CD4-positive, alpha-beta T cell treated with Interferon alpha-2 for 1 hour (primary cell): Measurements from ENCODE around the gene TACC2.

Source experiments
- DNase-seq, 2 donors: peaks; one replicate each; pipeline ENCODE4 v3.0.0-alpha.2; 2020 to 2022

The TACC2 gene

DNA sequence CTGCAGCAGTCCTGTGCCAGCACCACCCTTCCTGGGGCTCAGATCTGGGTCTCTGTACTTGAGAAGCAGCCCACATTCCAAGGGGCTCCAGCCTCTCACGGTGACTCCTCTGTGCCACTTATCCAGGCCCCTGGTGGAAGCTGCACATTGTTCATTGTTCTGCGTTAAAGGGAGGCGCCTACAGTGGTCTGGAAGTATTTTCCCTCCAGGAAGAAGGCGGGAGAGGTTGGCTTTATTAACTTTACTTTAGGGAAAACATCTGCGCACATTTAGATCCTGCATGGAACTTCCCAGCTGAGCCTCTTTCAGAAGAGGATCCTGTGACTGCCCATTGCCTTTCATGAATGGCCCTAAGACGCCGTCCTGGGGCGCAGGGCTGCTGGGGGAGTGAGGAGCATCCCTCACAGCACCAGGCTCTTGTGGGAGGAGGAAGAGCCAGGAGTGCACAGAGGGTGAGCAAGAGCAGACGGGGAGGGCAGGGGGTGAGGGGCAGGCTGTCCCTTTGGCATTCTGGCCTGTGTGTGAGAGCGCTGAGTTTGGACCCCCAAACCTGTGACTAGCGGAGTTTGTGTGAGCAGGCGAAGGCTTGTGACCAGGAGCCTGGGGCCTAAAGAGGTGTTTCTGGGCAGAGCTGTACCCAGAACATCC lies 183.5 kb downstream of the TACC2 start:
- no peak for DNase-seq

DNA sequence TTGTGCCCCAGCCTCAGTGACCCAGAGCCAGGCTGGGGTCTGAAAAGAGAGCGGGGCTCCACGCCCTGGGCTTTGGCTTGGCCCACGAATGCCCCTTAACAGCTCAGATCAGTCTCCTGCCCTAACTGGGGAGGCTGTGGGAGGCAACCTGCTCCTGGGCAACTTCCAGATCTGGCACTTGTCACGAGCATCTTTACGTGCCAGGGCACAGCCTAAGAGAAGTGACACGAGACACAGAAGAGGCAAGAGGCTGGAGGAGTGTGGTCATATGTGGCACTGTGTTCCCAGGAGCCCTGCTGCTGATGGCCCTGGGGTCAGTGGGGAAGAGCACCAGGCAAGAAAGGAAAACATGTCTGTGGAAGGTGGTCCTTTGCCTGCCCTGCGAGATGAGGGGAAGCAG lies 184.4 kb downstream of the TACC2 start:
- no peak for DNase-seq

DNA sequence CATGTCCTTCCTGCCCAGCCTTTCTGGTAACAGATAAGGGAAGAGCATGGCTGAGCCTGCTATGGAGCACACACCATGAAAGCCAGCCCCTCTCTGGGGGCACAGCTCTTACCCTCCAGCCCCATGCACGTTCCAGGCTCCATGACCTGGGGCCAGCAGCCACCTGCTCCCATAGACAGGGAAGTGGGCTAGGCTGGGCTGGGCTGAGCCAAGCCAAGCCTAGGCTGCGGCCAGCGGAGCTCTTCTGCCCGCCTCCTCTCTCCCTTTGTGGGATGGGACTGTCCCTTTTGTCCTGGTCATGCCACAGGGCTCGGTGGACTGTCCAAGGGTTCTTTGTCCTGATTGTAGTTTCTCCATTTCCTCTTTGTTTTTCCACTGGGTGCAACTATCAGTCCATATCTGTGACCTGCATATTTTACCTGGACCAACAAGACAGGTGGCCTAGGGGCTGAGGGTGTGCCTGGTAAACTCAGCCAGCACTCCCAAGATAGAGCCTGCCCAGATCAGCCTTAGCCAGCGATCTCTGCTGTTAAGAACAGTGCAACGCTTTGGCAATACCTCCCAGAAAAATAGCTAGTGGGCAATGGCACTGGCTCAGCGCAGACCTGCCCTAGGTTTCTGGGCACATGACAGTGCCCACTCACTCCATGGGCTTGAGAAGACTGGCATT lies 184.9 kb downstream of the TACC2 start:
- no peak for DNase-seq

DNA sequence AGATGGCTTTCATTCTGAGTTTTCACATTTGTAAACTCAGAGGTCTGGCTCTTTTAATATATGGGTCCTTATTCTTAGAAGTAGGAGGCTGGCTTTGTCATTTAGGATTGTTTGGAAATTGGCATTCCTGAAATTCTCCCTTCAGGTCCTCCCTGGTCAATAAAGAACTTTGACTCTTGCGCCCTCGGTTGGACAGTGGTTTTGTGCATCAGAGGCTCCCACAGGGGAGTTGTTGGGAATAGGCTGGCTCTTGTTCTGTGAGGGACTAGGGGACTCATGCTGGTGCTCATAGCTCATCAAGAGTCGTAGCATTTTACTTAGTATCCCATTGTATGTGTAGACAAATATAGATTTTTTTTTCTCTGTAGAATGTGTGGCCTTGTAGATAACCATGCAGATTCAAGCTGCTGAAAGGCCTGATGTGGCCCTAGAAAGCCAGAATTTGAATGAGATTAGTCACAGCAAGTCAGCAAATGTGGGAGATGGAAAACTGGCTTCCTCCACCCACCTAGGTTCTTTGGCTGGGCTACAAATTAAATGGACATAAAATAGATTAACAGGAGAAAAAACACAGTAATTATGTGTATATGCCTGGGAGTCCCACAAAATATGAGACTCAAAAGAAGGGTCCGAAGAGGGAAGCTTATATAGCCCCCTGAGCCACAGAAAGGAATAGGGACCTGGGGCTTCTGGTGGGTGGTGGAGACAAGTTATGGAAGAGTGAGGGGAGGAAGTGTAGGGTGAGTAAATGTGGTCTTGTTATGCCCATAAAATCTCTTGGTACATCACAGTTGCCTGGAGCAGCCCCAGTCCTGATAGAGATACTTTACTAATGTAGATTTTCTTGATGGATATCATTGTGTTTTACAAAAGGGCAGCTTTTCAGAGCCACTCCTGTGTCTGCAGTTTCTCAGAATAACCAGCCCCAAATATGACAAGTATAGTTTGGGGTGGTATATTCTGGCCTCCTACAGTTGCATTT lies 187.6 kb downstream of the TACC2 start:
- DNase-seq, result no peak

DNA sequence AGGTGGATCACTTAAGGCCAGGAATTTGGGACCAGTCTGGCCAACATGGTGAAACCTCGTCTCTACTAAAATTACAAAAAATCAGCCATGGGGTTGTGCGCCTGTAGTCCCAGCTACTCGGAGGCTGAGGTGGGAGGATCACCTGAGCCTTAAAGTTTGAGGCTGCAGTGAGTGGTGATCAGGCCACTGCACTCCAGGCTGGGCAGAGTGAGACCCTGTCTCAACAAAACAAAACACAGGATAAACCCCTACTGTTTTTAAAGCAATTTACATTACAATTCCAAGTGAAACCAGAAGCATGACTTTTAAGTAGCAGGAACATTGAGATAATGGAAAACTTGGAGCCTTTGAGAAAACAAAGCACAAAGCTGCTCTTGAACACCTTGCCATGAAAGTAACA lies 189.7 kb downstream of the TACC2 start:
- DNase-seq, result no peak

DNA sequence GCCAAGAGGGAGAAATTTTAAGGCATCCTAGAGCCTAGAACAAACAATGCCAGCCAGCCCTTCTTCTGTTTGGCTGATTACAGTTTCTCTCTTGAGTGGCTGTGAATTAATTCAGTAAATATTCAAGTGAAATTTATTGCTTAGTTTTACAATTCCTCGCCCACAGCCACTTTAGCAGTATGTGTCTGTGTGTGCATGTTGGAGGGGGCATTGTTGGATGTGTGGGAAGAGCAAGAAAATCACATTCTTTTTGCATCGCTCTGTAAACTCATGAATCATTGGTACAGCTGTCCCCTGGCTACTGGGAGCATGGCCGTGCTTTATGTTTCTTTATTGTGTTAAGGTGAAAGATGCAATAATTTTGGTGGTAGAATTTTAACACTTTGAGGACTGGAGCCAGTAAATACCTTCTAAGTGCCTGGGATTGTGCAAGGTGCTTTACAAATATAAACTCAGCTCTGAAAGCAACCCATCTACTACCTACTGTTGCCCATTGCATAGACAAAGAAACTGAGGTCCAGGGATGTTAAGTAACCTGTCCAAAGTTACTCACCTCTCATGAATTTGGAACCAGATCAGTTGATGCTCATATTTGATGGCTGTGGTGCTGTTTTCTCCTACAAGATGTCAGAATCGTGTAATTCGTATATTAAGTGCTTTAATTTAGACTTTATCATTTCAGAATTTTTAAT lies 192.2 kb downstream of the TACC2 start:
- no peak for DNase-seq

DNA sequence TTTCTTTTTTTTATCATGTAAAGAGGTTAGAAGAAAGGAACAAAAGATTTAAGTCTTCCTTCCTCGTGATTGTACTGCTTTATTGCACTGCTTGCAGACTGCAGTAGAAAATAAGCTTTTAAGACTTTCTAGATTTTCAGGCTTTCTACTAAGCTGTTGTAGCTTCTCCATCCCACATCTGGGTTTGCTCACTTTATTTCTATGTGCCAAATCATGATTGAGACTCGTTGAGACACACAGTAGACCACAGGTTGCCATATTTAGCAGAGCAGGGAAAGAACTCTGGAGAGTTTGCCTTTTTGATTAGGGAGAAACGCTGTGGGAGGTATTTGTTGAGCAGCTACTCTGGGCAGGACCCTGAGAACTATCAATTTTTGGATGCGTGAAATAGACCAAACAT lies 192.9 kb downstream of the TACC2 start:
- no peak for DNase-seq

DNA sequence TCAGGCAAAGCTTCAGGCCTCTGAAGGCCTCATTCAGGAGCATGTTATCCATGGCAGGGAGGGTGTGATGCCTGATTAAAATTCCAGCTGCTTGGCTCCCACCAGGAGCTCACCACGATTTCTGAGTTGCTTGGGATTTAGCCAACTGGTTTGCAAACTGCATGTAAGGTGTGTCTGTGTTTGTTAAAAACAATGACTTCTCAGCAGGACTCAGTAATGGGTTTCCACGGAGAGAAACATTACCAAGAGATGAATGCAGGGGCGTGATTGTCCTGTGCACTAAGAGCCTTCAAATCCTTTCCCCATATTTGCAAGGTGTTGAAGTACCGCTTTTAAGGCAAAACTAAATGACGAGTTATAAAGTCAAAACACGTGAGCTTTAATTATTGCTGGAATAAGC lies 193.3 kb downstream of the TACC2 start:
- no peak for DNase-seq

DNA sequence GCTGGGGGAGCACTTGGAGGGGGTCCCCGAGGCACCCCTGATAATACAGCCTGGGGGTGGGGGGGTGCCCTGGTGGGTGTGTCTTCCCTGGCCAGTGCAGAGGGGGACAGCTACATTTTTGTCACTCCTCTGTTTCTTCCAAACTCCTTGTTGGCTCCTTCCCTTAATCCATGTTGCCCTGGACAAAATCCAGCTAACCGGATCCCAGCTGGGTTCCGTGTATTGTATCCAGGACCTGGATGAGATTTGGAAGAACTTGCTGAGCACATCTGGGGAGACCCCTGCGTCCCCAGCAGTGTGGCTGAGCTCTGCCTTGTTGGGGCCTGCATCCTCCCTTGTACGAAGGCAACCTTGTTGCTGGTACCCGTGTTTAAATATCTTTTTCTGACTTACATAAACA lies 195.3 kb downstream of the TACC2 start:
- DNase-seq, result no peak

DNA sequence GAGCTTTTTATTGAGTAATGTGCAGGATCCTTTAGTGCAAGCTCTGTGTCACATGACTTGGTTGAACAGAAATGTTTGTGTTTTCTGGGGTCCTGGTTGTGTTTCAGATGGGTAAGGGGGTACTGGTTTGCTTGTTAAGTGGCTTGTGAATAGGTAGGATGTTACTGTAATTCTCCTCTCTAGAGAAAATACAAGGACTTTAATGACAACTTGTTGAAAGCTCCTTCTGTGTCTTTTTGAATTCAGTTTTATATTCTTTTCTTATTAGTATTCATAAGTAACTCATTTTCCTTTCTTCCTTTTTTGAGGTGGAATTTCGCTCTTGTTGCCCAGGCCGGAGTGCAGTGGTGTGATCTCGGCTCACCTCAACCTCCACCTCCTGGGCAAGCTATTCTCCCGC lies 196.7 kb downstream of the TACC2 start:
- DNase-seq, result no peak

DNA sequence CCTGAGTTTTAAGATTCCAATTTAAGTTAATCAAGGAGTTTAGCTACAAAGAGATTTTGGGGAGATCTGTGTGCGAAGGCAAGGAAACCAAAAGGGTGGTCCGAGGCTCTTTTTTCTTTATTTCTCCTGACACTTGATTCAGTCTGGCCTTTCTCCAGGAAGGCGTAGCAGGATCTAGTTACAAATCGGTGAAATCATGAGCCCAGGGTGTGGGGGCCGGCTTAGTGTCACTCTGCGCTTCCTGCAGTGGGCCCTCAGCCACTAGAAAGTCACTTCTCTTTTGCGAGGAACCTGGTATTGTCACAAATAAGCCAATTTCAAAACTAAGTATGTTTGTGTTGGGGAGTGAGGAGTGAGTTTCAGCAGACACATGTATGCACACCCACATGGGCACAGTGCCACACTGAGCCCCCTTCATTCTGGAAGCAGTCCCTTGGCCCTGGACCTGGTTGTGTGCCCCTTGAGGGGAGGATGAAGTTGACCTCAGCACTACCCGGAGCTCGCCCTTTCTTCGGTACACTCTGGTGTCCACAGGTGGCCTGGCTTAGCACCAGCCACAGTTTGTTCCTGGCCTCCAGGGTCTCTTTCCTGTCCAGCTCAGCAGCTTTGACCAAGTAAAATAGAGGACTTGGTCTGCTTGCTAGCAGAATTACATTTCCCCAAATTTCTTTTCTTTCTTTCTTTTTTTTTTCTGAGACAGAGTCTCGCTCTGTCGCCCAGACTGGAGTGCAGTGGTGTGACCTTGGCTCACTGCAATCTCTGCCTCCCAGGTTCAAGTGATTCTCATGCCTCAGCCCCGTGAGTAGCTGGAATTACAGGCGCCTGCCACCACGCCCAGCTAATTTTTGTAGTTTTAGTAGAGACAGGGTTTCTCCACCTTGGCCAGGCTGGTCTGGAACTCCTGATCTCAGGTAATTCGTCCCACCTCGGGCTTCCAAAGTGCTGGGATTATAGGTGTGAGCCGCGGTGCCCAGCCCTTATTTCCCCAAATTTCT lies 198.2 kb downstream of the TACC2 start:
- DNase-seq, result no peak

DNA sequence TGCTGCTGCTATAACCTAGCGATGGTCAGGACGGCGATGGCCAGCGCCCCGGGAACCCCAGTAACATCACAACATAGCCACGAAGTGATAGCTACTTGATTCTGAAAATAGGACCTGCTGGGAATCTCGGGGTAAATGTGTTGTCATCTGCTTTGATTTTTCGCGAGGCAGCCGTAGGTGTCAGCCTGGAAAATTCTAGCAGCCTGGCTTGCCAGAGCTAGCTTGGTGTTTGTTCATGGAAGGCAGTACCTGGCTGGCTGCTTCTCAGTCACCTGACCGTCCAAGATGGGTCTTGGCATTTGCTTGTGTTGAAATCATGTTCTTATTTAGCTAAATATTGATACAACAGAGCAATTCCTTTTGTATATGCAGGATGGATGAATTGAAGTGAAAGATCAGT lies 199.7 kb downstream of the TACC2 start:
- DNase-seq, result no peak

DNA sequence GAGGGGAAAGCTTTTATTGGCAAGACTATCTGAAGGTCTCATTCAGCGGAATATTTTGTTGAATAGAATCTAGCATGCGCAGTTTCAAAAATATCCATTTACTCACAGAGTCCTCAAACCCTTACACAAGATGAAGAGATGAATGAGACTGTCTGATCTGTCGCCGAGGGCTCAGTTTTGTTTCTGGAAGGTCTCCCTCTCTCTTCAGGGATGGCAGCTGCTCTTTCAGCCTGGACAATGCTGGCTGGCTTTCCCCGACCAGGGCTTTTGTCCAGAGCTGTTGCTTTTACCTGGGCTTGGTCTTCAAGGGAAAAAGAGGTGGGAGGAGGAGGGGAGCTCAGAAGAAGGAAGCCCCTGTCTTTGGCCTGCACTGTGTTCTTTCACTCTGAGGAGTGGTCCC lies 200.2 kb downstream of the TACC2 start:
- no peak for DNase-seq

DNA sequence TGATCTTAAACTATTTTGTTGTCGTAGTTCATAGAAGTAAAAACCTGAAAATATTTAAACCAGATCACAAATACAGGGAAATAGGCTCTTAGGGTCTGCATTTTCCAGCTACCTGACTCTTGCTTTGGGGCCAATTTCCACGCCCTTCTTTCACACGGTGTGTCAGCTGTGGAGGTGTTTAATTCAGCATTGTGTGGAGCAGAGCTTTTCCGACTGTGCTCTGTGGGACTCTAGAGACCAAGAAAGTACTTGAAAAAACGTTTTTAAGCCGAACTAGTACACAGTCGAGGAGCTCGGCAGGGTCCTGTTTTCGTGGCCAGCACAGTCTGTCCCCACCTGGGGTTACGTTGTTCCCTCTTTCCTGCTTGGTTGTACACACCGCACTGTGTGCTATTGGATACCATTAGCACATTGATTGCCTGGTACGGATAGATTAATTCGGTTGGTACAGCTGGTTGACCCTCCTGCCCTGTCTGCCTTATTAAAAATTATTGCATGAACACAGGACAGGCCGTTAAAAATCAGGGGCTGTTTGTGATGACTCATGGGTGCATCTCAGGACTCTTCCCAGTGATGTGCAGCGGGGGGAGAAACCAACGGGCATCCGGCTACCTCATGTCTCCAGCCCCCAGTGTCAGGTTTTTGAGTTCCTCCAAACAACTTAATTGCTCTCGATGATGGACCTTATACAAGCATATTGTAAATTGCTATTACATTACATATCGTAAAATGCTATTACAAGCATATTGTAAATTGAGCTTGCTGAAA lies 201.4 kb downstream of the TACC2 start:
- DNase-seq, result no peak

DNA sequence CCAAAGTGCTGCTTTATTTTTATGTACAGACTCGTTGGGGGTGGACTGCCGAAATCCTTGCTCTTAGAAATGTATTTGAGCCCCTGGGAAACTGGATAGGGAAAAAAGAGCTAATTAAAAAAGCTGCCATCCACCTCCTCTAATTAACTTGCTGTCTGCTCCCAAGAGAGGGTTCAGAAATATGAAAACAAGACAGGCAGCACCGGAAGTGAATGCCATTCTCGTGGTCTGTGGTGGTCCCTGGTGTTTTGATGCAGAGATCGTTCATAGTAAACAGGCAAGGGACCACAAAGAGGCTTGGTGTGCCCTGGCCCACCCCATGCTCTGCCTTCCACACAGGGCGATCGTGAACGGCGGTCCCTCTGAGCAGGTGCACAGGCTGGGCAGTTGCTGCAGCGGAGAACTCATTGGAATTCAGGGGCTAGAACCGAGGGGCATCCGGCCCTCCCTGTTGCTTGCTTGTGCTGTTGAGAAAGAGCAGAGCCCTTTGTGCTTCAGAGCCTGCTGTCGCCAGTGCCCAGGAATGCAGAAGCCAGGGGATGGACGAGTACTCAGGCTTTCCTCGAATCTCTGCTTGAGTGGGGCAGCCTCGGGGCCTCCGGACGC lies 203.1 kb downstream of the TACC2 start:
- no peak for DNase-seq

DNA sequence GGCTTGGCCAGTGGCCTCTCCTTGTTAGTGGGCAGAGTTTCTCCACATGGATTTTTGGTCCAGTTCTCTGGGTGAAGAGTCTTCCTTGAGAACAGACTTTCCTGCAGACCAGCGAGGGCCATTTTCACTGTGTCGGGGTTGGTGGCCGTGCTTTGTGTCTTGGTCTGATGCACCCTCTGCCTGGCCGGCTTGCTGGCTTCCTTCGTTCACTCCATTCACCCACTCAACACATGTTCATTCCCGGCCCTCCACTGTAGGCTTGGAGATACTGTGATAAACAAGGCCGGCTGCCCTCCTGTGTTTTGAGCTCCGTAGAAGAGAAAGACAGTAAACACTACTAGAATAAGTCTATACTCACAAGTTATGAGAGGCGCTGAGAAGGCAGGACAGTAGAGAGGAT lies 205.3 kb downstream of the TACC2 start:
- no peak for DNase-seq

DNA sequence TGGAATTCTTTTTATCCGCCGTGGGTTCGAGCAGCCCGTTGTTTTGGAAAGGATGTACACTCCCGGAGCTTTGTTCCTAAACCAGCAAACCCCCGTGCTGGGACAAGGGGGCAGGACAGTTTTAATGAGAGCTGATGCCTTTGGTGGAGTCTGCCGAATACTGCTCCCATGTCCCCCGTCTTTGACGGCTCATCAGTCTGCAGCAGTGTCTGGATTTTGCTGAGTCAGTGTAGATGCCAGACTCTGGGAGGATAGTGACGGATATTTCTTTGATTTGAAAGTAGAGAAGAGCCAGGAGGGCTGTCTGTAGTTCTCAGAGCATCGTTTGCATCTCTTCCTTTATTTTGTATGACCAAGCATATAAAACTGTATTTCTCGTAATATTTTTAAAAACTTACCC lies 207.3 kb downstream of the TACC2 start:
- DNase-seq, result no peak

DNA sequence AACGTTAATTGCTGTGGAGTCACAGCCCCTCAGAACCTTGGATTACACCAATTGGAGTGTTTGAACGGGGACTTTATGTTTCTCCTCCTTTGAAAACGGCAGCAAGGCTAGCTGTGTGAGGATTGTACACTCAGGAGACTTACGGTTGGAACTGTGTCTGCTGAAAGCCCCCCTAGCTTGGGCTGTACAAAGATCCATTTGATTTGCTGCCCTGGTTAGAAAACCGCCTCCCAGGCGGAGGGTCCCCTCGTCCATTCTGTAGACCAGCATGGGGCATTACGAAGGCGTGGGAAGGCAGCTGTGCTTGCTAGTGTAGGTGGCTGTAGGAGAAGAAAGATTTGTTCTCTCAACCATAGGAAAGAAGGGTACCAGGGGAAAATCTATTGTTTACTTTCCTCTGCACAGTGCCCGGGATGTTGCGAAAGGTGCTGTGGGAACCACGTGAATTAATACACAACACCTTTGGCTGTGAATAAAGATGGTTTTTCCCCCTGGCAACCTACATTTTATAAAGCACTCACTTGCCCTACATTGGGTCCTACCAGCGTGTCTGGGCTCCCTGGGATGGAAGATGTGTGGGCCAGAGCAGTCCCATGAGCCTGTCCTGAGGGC lies 208.8 kb downstream of the TACC2 start:
- DNase-seq, result no peak

DNA sequence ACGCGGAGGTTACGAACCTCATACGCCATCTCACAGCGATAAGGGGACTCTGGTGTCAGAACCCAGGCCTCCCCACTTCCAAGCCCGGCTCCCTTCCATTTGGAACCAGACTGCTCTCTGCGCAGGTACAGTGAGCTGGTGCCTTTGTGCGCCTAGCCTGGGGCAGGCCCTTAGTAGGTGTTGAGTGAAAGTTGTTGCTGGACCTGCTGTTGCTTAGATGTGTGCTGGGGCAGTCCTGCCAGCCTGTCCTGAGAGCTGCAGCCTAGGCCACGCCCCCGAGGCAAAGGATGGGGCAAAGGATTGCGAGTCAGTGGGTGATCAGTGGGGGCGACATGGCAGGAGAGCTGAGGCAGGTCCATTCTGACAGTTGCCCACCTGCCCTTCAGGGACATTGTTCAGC lies 209.7 kb downstream of the TACC2 start:
- no peak for DNase-seq

DNA sequence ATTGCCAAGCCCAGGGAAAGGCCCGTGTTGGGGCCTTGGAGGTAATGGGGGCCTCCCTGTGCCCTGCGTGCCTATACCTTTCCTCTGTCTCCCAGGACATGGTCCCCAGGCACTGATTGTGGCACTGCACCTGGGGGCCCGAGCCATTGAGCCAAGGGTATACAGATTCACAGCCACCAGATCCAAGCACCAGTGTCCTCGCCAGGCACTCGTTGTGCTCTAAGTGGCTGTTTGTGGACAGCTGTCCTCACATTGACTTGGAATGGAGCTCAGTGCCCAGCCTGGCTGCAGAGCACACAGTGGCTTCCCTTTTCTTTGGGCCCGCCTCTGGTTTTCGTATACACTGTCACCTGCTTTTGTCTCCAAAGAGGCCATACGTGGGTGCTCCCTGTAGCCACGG lies 210.1 kb downstream of the TACC2 start:
- no peak for DNase-seq
